ENCODE measurements around the gene YWHAE. TPM values are rescaled to one million over a fixed set of nuclear protein-coding genes. Genes with fewer than 3 reads are reported as not detected.

Gene YWHAE
- total and polyA plus RNA-seq, 2 of the 4 experiments (the other 2 are of a cell fraction) = 358 to 774 TPM

- in situ Hi-C loops (cut with MboI; ENCODE audit: low sequenced_read_pairs) = no loop called here
- Histone ChIP-seq H2BK120ac (ENCODE audit: low read depth, low read length) (no peak overlapping the region), H3K14ac (replicated peaks; ENCODE audit: low read depth, low read length) (no peak overlapping the region), H3K79me1 (ENCODE audit: low read depth in 1 of 2, low read length in 2 of 2) (peaks cover 0 to 38% of the 10 kb centered on the region in 2 experiments; a peak in 2 of 4 replicates), H3K4me3 (ENCODE audit: insufficient read depth, low read depth, low read length) (no peak overlapping the region), H2BK5ac (ENCODE audit: low read depth, low read length, poor library complexity, severe bottlenecking) (no peak overlapping the region), H3K9me1 (ENCODE audit: insufficient read depth, low read length) (peaks cover 23% of the 10 kb centered on the region), H3K23ac (ENCODE audit: low read depth, low read length) (no peak overlapping the region), H2BK15ac (ENCODE audit: low read depth, low read length) (no peak overlapping the region), H3K4me2 (ENCODE audit: low read depth, low read length) (no peak overlapping the region), H4K20me1 (ENCODE audit: insufficient read depth, low read length) (peaks cover 100% of the 10 kb centered on the region), H2AFZ (replicated peaks; ENCODE audit: low read length, poor library complexity) (no peak overlapping the region), H3K36me3 (ENCODE audit: control insufficient read depth, insufficient read depth, low read length) (peaks cover 5% of the 10 kb centered on the region), H3K18ac (ENCODE audit: low read depth, low read length) (no peak overlapping the region), H3K56ac (ENCODE audit: extremely low read depth, insufficient read depth, low read length) (no peak overlapping the region), H3K27ac (ENCODE audit: insufficient read depth, low read length) (no peak overlapping the region), H3K27me3 (ENCODE audit: control insufficient read depth, insufficient read depth, low read length) (no peaks in the 10 kb centered on the region), H3K4me1 (ENCODE audit: control insufficient read depth, insufficient read depth, low read length) (peaks cover 8% of the 10 kb centered on the region), H2BK20ac (ENCODE audit: low read depth, low read length) (no peak overlapping the region), H4K5ac (ENCODE audit: low read depth, low read length) (no peak overlapping the region), H4K8ac (ENCODE audit: low read depth in 2 of 2, low read length in 2 of 2) (no peak overlapping the region), H3K9me3 (ENCODE audit: control insufficient read depth, insufficient read depth, low read length) (no peaks in the 10 kb centered on the region), H3K4ac (ENCODE audit: low read depth, low read length) (no peak overlapping the region), H4K91ac (ENCODE audit: insufficient read depth, low read depth, low read length) (no peak overlapping the region), H3K9ac (ENCODE audit: low read depth, low read length) (no peak overlapping the region), H2AK5ac (ENCODE audit: low read depth, low read length) (no peak overlapping the region), H2AK9ac (replicated peaks; ENCODE audit: low read depth, low read length, poor library complexity) (no peak overlapping the region)
- no CpG with 5 or more reads among the region's 2 CpGs for WGBS, 2 experiments (ENCODE audit: extremely low coverage in 2 of 2, insufficient read length in 1 of 2)
- dilution Hi-C loops (cut with HindIII; ENCODE audit: low sequenced_read_pairs, unreplicated experiment) = no loop called here
- BruUV-seq (replicated peaks) = no TSS peak
- DNase-seq = no peak
- ATAC-seq (ENCODE audit: low read depth) = no peak
- POLR2A ChIA-PET (ENCODE audit: unreplicated experiment) = no interaction called here
- CTCF ChIA-PET = no interaction called here
- TF ChIP-seq MAZ (IDR thresholded peaks at IDR 0.05; ENCODE audit: borderline replicate concordance, low read depth, low read length) = no peak
- no peak for TF ChIP-seq RFX5 (IDR thresholded peaks at IDR 0.05; ENCODE audit: low read depth, low read length)
- no peak for TF ChIP-seq CEBPB (IDR thresholded peaks at IDR 0.05; ENCODE audit: low read depth, low read length)
- TF ChIP-seq RCOR1 (IDR thresholded peaks at IDR 0.05; ENCODE audit: insufficient replicate concordance, low read length) = no peak
- no peak for TF ChIP-seq NFE2L2 (IDR thresholded peaks at IDR 0.05; ENCODE audit: low read depth, low read length)
- TF ChIP-seq MAFK (IDR thresholded peaks at IDR 0.05; ENCODE audit: low read depth, low read length) = no peak
- intact Hi-C loops (cut with micrococcal nuclease) = no loop called here
Observed at GRCh38 chr17:1385861-1386260, 14.2 kb downstream of the YWHAE start.
